EH (cell line): ENCODE data around the gene POMGNT2.

Experiments used
- DNase-seq: peaks from one replicate; pipeline ENCODE4 v3.0.0-alpha.2; 2015; ENCODE audit warnings: low read depth

Gene POMGNT2

DNA sequence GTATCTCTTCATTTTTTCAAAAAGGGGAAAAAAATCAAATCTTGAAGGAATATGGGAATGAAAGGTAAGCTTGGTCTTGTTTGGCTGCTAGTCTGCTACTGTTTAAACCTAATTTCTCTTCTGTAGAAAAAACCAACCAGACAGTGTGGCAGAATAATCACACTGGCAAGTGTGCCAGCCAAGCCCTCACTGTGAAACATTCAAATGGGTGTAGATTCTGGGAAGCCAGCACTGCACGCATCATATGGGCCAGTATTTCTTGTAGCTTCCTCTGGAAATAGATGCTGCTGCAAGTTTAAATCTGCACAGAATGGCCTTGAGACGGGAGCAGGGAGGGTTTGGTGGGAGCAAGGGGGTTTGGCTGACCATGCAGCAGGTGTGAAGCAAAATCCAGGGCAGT is 62.1 kb downstream of the POMGNT2 start:
- no peak for DNase-seq

DNA sequence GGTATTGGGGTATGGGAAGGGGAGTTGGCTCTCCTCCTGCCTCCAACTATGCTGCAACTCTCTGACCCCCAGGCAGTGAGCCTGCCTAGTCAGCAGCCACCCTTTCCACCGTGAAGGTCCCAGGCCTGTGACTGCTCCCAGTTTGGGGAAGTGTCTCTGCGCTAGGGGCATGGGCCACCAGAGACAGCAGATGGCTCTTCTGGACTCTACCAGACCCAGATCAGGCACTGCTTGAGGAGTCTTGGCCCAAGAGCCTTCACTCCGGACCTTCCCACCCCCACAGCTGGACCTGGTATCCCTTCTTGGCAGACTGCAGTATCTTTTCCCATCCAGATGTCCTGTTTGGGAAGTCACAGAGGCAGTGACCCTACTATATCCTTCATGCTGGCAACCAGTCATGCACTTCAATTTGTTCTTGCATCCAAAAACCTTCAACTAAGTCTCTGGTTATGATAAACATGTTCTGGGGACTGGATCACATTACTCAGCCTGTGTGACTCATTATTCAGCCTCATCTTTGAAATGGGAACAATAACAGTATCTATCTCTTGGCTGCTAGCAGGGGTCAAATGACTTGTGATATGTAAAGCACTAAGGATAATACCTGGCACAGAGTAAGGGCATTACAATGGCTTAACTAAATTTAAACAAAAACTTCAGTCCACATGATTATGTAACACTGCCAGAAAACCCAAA is 62.7 kb downstream of the POMGNT2 start:
- no peak for DNase-seq

DNA sequence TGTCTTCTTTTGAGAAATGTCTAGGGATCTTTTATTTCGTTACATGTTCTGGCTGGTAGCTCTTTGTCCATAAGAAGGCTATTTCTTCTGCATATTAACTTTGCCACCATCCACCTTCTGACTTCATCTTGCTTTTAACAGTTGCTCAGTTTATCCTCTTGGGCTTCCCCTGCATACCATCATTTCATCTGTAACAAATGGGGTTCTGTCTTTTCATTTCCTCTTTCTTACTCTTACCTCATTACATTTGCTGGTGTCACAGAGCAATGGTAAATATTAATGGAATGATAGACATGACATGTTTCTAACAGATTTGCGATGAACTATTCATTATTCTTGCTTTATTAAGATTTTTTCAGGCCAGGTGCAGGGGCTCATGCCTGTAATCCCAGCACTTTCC is 64.4 kb downstream of the POMGNT2 start:
- DNase-seq = no peak

DNA sequence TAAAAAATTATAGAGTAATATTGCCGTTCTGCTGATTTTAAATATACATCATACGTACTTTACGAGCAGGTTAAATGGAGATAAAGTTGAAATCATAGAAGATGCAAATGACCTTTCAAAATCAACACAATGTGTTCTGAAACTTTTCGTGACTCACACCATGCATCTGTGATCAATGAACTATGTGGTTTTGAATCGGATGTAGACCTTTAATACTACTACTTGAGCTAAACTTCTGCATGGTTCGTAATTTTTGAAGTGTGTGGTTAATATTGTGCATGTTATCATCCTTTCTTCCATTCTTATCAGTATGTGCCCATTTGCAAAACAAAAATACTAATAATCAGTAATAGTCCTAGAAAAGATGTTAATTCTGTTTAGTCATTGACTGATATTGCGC is 67.9 kb downstream of the POMGNT2 start:
- DNase-seq = no peak

DNA sequence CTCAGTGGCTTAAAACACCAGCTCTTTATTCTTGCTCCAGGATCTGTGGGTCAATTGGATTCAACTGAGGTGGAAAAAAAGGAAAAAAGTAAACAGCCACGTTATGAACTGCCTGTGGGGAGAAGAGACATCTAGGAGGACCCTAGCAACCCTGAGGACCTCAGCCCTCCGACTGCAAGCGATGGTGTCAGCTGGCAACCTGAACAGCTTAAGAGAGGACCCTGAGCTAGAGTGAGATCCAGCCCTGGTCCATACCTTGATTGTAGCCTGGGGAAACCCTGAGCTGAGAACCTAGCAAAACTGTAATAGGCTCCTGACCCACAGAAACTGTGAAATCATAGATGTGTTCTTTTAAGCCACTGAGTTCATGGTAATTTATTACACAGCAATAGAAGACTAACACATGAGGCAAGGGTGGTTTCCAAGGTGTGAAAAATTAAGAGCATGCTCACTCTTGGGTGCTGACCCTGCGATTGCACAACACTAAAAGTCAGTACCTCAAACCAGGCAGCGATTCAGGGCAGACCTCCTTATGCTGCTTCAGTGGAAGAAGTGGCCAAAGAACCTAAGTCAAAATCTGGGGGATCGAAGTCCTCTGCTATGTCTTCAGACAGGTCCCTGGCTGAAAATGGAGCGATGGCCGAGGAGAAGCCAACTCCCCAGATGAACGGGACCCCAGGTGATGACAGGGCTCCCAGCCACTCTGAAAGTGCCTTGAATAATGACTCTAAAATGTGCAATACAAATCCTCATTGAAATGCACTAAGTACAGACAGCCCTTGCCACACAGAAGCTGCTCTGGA is 69.1 kb downstream of the POMGNT2 start:
- DNase-seq = no peak

DNA sequence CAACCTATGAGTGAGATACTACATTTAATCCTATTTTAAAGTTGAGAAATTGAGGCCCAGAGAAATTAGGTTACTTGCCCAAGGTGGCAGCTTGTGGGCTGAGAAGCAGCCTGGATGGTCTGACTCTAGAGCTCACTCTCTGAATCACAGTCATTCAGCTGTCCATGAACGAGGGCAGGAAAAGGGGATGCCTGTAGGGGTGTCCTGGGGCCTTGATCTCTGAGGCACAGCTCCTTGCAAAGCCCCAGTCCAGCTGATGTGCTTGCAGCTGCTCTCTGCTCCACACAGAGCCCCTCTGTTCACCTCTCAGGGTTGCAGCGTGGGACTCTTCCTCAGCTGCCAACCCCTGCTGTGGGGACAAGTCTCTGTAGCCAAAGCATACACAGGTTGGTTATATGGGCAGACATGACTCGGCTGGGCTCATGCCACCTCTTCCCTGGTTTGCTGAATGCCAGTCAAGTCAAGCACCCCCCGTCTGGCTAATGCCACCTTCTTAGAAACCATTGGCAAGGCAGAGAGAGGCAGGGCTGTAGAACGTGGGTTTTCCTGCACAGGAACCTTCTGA is 70.0 kb downstream of the POMGNT2 start:
- no peak for DNase-seq

DNA sequence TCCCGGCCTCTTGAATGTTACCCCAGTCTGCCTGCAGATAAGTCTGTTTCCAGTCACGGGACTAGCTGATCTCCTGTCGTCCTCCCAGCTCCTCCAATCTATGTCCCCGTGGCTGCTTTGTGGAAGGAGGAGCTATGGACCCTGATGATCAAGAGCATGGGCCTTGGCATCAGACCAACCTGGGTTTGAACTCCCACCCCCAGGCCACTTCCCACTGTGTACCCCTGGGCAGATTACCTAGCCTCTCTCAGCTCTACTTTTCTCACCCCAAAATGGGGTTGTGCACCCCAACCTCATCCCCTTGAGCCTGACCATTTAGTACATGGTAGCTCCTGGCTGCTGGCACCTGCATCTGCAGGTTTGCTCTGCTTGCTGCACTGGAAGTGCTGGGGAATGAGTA is 71.0 kb downstream of the POMGNT2 start:
- no peak for DNase-seq

DNA sequence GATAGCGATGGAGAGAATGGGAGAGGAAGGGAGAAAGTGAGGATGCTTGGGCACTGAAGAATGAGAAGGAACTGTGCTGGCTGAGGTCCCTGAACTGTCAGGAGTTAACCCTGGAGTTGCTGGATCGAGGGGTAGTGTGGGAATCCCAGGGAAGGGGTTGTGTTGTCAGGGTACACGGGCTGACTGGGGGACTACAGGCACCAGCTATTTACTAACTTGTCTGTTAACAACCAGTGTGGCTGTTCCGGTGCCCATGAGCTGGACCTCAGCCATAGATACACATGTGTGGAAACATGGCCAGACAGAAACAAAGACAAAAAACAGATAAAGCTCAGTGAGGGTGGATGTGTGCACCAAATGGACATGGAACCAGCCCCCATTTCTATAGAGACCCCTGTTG is 71.7 kb downstream of the POMGNT2 start:
- no peak for DNase-seq

DNA sequence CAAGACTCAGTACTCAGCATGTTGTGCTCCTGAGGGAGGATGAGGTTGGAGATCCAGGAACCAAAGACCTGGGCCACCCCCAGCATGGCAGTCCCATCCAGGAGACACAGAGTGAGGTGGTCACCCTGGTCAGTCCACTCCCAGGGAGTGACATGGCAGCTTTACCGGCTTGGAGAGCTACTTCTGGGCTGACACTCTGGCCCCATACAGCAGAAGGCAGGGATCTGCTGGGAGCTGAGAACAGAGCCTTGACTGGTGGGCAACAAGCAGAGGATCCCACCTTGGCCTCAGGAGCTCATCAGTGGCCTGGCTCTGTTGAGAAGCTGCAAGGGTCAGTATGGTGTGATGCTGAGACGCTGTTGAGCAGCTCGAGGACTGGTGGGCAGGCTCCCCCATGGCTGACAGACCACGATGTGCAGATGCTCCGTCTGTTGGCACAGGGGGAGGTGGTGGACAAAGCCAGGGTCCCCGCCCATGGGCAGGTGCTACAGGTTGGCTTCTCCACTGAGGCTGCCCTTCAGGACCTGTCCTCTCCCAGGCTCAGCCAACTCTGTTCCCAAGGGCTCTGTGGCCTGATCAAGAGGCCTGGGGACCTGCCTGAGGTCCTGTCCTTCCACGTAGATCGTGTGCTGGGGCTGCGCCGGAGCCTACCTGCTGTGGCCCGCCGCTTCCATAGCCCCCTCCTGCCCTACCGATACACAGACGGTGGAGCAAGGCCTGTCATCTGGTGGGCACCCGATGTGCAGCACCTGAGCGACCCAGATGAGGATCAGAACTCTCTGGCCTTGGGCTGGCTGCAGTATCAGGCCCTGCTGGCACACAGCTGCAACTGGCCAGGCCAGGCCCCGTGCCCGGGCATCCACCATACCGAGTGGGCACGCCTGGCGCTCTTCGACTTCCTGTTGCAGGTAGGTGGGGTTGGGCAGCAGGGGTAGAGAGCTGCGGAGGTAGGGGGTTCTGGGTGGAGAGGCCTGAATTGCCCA is 72.9 kb downstream of the POMGNT2 start:
- DNase-seq = no peak

DNA sequence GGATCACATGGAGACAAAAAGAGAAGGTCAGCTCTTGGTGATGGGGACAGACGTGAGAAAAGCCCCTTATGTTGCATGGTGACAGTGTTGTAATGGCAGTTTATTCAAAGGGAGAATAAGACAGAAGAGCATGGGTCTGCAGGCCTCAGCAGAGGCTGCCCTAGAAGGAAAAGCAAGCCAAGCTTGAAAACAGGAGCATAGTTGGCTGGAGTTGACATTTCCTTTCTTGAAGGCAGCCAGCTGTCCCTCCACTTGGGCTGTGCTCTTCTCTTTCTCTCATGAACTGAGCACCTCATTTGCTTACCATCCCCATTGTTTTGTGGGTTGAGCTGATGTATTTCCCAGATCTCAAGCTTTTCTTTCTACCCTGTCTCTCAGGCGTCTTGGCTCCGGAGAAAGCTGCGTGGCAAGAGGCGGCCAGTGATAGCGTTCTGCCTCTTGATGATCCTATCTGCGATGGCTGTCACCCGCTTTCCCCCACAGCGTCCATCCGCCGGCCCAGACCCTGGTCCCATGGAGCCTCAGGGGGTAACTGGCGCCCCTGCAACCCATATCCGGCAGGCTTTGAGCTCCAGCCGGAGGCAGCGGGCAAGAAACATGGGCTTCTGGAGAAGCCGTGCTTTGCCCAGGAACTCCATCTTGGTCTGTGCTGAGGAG is 73.9 kb downstream of the POMGNT2 start:
- DNase-seq = no peak

DNA sequence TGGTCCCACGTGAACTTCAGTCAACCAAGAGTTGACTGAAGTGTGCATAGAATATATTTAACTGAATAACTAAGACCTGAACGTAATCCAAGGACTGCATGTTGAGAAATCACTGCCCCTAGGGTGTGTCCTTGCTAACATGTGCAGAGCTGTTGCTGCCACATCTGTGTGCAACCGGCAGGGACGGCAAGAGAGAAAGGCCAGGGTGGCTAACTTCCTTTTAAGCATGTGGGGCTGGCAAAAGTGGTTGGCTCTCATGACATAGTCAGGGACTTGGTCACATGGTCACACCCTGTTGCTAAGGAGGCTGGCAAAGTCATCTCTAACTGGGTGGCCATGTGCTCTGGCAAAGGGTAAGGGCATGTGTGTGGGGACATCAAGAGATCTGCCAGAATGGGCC is 74.4 kb downstream of the POMGNT2 start:
- DNase-seq = no peak

DNA sequence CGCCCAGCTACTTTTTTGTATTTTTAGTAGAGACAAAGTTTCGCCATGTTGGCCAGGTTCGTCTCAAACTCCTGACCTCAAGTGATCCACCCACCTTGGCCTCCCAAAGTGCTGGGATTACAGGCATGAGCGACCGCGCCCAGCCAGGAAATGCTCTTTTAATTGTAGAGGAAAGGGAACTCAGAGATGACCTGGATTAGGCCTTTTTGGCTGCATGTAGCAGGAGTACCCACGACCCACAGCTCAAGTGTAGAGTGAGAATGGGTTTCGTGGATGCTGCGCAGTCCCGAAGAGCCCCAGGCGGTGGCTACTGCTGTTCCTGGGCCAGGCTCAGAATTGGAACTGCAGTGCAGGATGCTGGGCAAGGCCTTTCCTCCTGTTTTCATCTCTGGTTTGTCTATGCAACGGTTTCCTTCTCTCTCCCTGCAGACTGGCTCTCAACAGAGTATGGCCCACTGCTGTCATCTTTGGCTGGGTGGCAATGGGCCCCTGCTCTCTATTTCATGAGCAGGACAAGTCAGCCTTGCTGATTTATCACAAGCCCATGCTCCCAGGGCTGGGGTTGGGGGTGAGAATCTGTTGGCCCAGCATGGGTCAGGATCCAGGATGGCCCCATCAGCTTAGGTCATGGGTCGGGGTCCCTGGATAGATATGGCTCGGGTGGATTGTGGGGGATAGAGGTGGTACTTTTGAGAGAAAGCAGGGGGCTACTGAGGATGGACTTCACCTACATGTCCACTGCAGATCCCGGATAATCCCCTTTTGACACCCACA is 75.5 kb downstream of the POMGNT2 start:
- no peak for DNase-seq
